H1 (cell line): ENCODE measurements around the gene CTBP2. TPM values are rescaled to one million over a fixed set of nuclear protein-coding genes. Genes with fewer than 3 reads are reported as not detected.

Experiments
- CTCF ChIA-PET: fragments of 300-600 bp; sonication (Branson Sonifier 250); formaldehyde crosslinking; loops from one replicate; lab custom pipeline; 2021; ENCODE audit not compliant: partially characterized antibody; lab: Charles Lee
- POLR2A ChIA-PET: fragments of 300-600 bp; sonication (Branson Sonifier 250); formaldehyde crosslinking; loops from one replicate; lab custom pipeline; 2021; ENCODE audit warnings: inconsistent platforms; ENCODE audit not compliant: partially characterized antibody; lab: Charles Lee
- DNase-seq, 2 experiments: peaks; one replicate each; pipeline versions ENCODE4 v3.0.0 to v3.0.0-alpha.2; 2010 to 2022; ENCODE audit warnings: low spot score in 2 of 2, low read depth in 1 of 2, mixed read lengths in 1 of 2
- FAIRE-seq: peaks from 2 replicates; lab custom pipeline; 2011; peaks lifted over from hg19 to GRCh38; lab: Jason Lieb, UNC
- H2AFZ ChIP-seq: 2 replicates; pipeline ENCODE4 v1.8.1; 2012; ENCODE audit warnings: low read length, inconsistent platforms
- H2AK5ac ChIP-seq: 2 replicates; pipeline ENCODE4 v1.6.1; 2013; ENCODE audit warnings: low read depth, low read length
- H2BK120ac ChIP-seq: replicated peaks from 2 replicates; pipeline ENCODE3; 2013; ENCODE audit warnings: low read depth, low read length, inconsistent platforms
- H2BK12ac ChIP-seq: 2 replicates; pipeline ENCODE4 v1.6.1; 2013; ENCODE audit warnings: low read depth, low read length
- H2BK15ac ChIP-seq: 2 replicates; pipeline ENCODE4 v1.6.1; 2013; ENCODE audit warnings: low read length
- H2BK20ac ChIP-seq: 2 replicates; pipeline ENCODE4 v1.6.1; 2013; ENCODE audit warnings: low read length
- H2BK5ac ChIP-seq: 2 replicates; pipeline ENCODE4 v1.6.1; 2013; ENCODE audit warnings: low read depth, low read length
- H3K14ac ChIP-seq: 2 replicates; pipeline ENCODE4 v1.6.1; 2013; ENCODE audit warnings: inconsistent platforms; ENCODE audit not compliant: insufficient read length
- H3K18ac ChIP-seq: 2 replicates; pipeline ENCODE4 v1.6.1; 2013; ENCODE audit warnings: low read length; ENCODE audit errors: extremely low read depth
- H3K23ac ChIP-seq: 2 replicates; pipeline ENCODE4 v1.6.1; 2013; ENCODE audit warnings: inconsistent platforms; ENCODE audit not compliant: insufficient read length
- H3K23me2 ChIP-seq: 2 replicates; pipeline ENCODE4 v1.6.1; 2013; ENCODE audit warnings: low read depth, low read length
- H3K27ac ChIP-seq: 2 replicates; pipeline ENCODE4 v1.6.1; 2011; ENCODE audit warnings: low read depth, low read length, inconsistent platforms
- H3K27me3 ChIP-seq, 4 experiments: replicated peaks in 1 of 4; 1 replicate in 1 of 4; 2 replicates in 3 of 4; pipeline versions ENCODE4 v1.6.1 to v1.8.1; 2011 to 2013; ENCODE audit warnings: low read length in 3 of 4, mild to moderate bottlenecking in 3 of 4, inconsistent platforms in 2 of 4, mixed read lengths in 2 of 4, moderate library complexity in 1 of 4; ENCODE audit not compliant: control insufficient read depth in 3 of 4, insufficient read depth in 3 of 4; ENCODE audit errors: extremely low read depth in 1 of 4
- H3K36me3 ChIP-seq, 4 experiments: 2 replicates each; pipeline versions ENCODE4 v1.6.1 to v1.8.1; 2011 to 2013; ENCODE audit warnings: mild to moderate bottlenecking in 4 of 4, low read length in 3 of 4, moderate library complexity in 2 of 4, control low read depth in 1 of 4, inconsistent platforms in 1 of 4; ENCODE audit not compliant: insufficient read depth in 4 of 4, control insufficient read depth in 2 of 4
- H3K4ac ChIP-seq: replicated peaks from 2 replicates; pipeline ENCODE3; 2013; ENCODE audit warnings: low read length, low read depth, mixed read lengths, inconsistent platforms; ENCODE audit not compliant: insufficient read length
- H3K4me1 ChIP-seq, 4 experiments: replicated peaks in 1 of 4; 1 replicate in 1 of 4; 2 replicates in 3 of 4; pipeline versions ENCODE4 v1.6.1 to v1.8.1; 2011 to 2013; ENCODE audit warnings: low read length in 3 of 4, inconsistent platforms in 2 of 4, mixed read lengths in 1 of 4; ENCODE audit not compliant: insufficient read depth in 4 of 4, control insufficient read depth in 3 of 4
- H3K4me2 ChIP-seq, 2 experiments: 2 replicates each; pipeline versions ENCODE4 v1.6.1 to v1.8.1; 2011 to 2013; ENCODE audit warnings: low read depth in 2 of 2, low read length in 2 of 2, control low read depth in 1 of 2, inconsistent platforms in 1 of 2, mild to moderate bottlenecking in 1 of 2; ENCODE audit not compliant: insufficient read depth in 1 of 2
- H3K4me3 ChIP-seq, 4 experiments: fragments of 200-600, 300-600 bp in 1 of 4; sonication (generic), shearing (Covaris generic), sonication (Bioruptor Twin) in 1 of 4; 2 replicates each; pipeline versions ENCODE4 v1.5.1 to v1.8.1; 2011 to 2016; ENCODE audit warnings: low read length in 4 of 4, low read depth in 3 of 4, control low read depth in 2 of 4, inconsistent platforms in 2 of 4, mild to moderate bottlenecking in 2 of 4, mixed read lengths in 1 of 4, moderate library complexity in 1 of 4; ENCODE audit not compliant: insufficient read depth in 2 of 4; ENCODE audit errors: extremely low read depth in 1 of 4
- H3K56ac ChIP-seq: replicated peaks from 2 replicates; pipeline ENCODE3; 2013; ENCODE audit warnings: low read depth, mild to moderate bottlenecking, mixed read lengths, low read length, inconsistent platforms; ENCODE audit not compliant: insufficient read length
- H3K79me1 ChIP-seq: 2 replicates; pipeline ENCODE4 v1.6.1; 2013; ENCODE audit warnings: low read depth, low read length, control low read depth
- H3K79me2 ChIP-seq, 2 experiments: 2 replicates each; pipeline versions ENCODE4 v1.6.1 to v1.8.1; 2012 to 2013; ENCODE audit warnings: low read length in 2 of 2, mild to moderate bottlenecking in 2 of 2, inconsistent platforms in 1 of 2; ENCODE audit not compliant: insufficient read depth in 2 of 2, control insufficient read depth in 1 of 2
- H3K9ac ChIP-seq, 4 experiments: replicated peaks in 1 of 4; 1 replicate in 1 of 4; 2 replicates in 3 of 4; pipeline versions ENCODE4 v1.6.1 to v1.8.1; 2011 to 2013; ENCODE audit warnings: low read depth in 3 of 4, low read length in 3 of 4, control low read depth in 2 of 4, mild to moderate bottlenecking in 2 of 4, moderate library complexity in 2 of 4, inconsistent platforms in 1 of 4; ENCODE audit errors: extremely low read depth in 1 of 4
- H3K9me3 ChIP-seq, 2 experiments: 2 replicates each; pipeline versions ENCODE4 v1.6.1 to v1.8.1; 2012 to 2013; ENCODE audit warnings: mild to moderate bottlenecking in 2 of 2, moderate library complexity in 2 of 2, control low read depth in 1 of 2, inconsistent platforms in 1 of 2, low read depth in 1 of 2, low read length in 1 of 2, mixed read lengths in 1 of 2; ENCODE audit not compliant: insufficient read depth in 2 of 2
- H4K20me1 ChIP-seq, 2 experiments: replicated peaks in 1 of 2; 2 replicates each; pipeline versions ENCODE3 to v1.8.1; 2011 to 2013; ENCODE audit warnings: inconsistent platforms in 2 of 2, low read length in 2 of 2, mild to moderate bottlenecking in 1 of 2; ENCODE audit not compliant: insufficient read depth in 2 of 2, control insufficient read depth in 1 of 2
- H4K5ac ChIP-seq: 2 replicates; pipeline ENCODE4 v1.6.1; 2013; ENCODE audit warnings: low read length, low read depth, mixed read lengths, inconsistent platforms; ENCODE audit not compliant: insufficient read length
- H4K8ac ChIP-seq: 2 replicates; pipeline ENCODE4 v1.8.0; 2013; ENCODE audit warnings: mild to moderate bottlenecking, moderate library complexity, low read length, inconsistent platforms; ENCODE audit not compliant: insufficient read depth; ENCODE audit errors: extremely low read depth
- H4K91ac ChIP-seq: replicated peaks from 2 replicates; pipeline ENCODE3; 2013; ENCODE audit warnings: low read length, mixed read lengths, inconsistent platforms; ENCODE audit not compliant: insufficient read length
- ASH2L ChIP-seq: fragments of 200-600, 300-600 bp; sonication (generic); IDR thresholded peaks from one replicate; pipeline ENCODE4 v1.7.1; 2017; ENCODE audit warnings: low read length
- CTCF ChIP-seq, 3 experiments: IDR thresholded peaks; 1 replicate in 2 of 3; 2 replicates in 1 of 3; pipeline versions ENCODE4 v1.5.1 to v1.6.1; 2011; ENCODE audit warnings: low read length in 3 of 3, mild to moderate bottlenecking in 3 of 3, inconsistent platforms in 2 of 3, low read depth in 1 of 3, moderate library complexity in 1 of 3; ENCODE audit not compliant: insufficient read depth in 1 of 3; ENCODE audit errors: control extremely low read depth in 1 of 3
- GABPA ChIP-seq: IDR thresholded peaks from 2 replicates; pipeline ENCODE4 v1.6.1; 2011; ENCODE audit warnings: mild to moderate bottlenecking, low read length, moderate library complexity, borderline replicate concordance; ENCODE audit not compliant: insufficient read depth
- KDM4A ChIP-seq: IDR thresholded peaks from one replicate; pipeline ENCODE4 v1.7.1; 2012; ENCODE audit warnings: low read depth, mild to moderate bottlenecking, moderate library complexity, low read length, inconsistent platforms; ENCODE audit not compliant: severe bottlenecking
- MAX ChIP-seq: IDR thresholded peaks from 2 replicates; pipeline ENCODE4 v1.6.1; 2012; ENCODE audit warnings: inconsistent platforms
- SIRT6 ChIP-seq: IDR thresholded peaks from one replicate; pipeline ENCODE4 v1.7.1; 2012; ENCODE audit warnings: low read length, inconsistent platforms
- SIX5 ChIP-seq: IDR thresholded peaks from 2 replicates; pipeline ENCODE4 v1.6.1; 2011; ENCODE audit warnings: mild to moderate bottlenecking, low read depth, low read length
- WGBS, 2 experiments: shearing (Covaris generic) in 1 of 2; methylation state at CpG; one replicate each; pipeline versions ENCODE4 v1.1.6 to v1.1.7; 2013 to 2015; ENCODE audit warnings: low lambda C conversion rate in 2 of 2, mixed read lengths in 2 of 2, inconsistent platforms in 1 of 2, low coverage in 1 of 2, missing lambda C conversion rate in 1 of 2; ENCODE audit not compliant: insufficient replicate concordance in 2 of 2, insufficient coverage in 1 of 2, insufficient read length in 1 of 2; ENCODE audit errors: extremely low coverage in 1 of 2, missing lambda C conversion rate in 1 of 2; 5-methylcytosine and 5-hydroxymethylcytosine counted together
- polyA plus RNA-seq, 7 experiments: library from polyadenylated mRNA; depleted of rRNA in 3 of 7; stranded (reverse) in 5 of 7; unstranded in 2 of 7; fragments of >200 nt in 5 of 7; fragments of 200-250 nt in 2 of 7; gene quantifications; 1 replicate in 5 of 7; 2 replicates in 1 of 7; 4 replicates in 1 of 7; pipeline versions ENCODE4 v1.2.1 to v1.2.3, GENCODE V29; 2011 to 2013; ENCODE audit warnings: missing spikeins in 2 of 7, mixed read lengths in 2 of 7
- total RNA-seq: library from RNA; stranded (reverse); fragmentation: NEBNext Ultra II Directional; extraction: Animal tissue kit (Norgen Biotek cat#: 25700); gene quantifications from 2 replicates; pipeline ENCODE4 v1.2.1, GENCODE V29; 2021

Gene CTBP2
- total and polyA plus RNA-seq, 2 of the 8 experiments (the other 6 are each of a cell fraction or from before 2014, with no cell fraction given): 208 to 221 TPM

- H4K20me1 ChIP-seq: peaks cover 3 to 15% of the 10 kb centered on the region in 2 experiments
Measured at GRCh38 chr10:124944982-124945381, 215.4 kb downstream of the CTBP2 start.

More at GRCh38 chr10:124944982-124945381, 215.4 kb downstream of the CTBP2 start:
- no peaks in the 10 kb centered on the region for H3K23me2 ChIP-seq
- H4K91ac ChIP-seq: no peak overlapping the region
- DNase-seq: no peak
- H3K9me3 ChIP-seq: no peaks in the 10 kb centered on the region
- H2AK5ac ChIP-seq: no peak overlapping the region
- no peak overlapping the region for H3K9ac ChIP-seq
- no peak overlapping the region for H3K14ac ChIP-seq
- no peak overlapping the region for H2BK5ac ChIP-seq
- H3K4me1 ChIP-seq: peaks cover 0 to 17% (median 9%) of the 10 kb centered on the region in 4 experiments; a peak in 4 of 7 replicates
- no peak overlapping the region for H2BK12ac ChIP-seq
- no peak overlapping the region for H3K4me3 ChIP-seq
- no peak for FAIRE-seq
- H3K4me2 ChIP-seq: peak overlapping the region in 1 of 2 experiments; percentile 48; a peak in 2 of 4 replicates
- no peak overlapping the region for H2AFZ ChIP-seq
- H2BK120ac ChIP-seq: no peak overlapping the region
- H4K5ac ChIP-seq: no peak overlapping the region
- no peaks in the 10 kb centered on the region for H3K27me3 ChIP-seq
- TF ChIP-seq CTCF (IDR thresholded peaks at IDR 0.05; ENCODE audit: control extremely low read depth in 1 of 3, insufficient read depth in 1 of 3, low read depth in 1 of 3, low read length in 3 of 3) (no peak), ASH2L (no peak), GABPA (no peak), KDM4A (no peak), SIX5 (no peak), MAX (no peak), SIRT6 (no peak)
- TF ChIP-seq, all 59 proteins: peak for 0
- H3K79me2 ChIP-seq: peaks cover 7 to 97% of the 10 kb centered on the region in 2 experiments
- 59% methylated on average over 2 of the region's 2 CpGs; no CpG with 5 or more reads in 1 of the 2 experiments for WGBS, 2 experiments
- H2BK15ac ChIP-seq: no peak overlapping the region
- no peak overlapping the region for H3K18ac ChIP-seq
- no peak overlapping the region for H3K4ac ChIP-seq
- H3K23ac ChIP-seq: no peak overlapping the region
- H3K36me3 ChIP-seq: peaks cover 0 to 8% (median 2%) of the 10 kb centered on the region in 4 experiments; a peak in 2 of 8 replicates
- H3K56ac ChIP-seq: no peak overlapping the region
- POLR2A ChIA-PET: interaction anchor here (1.0 to 1.6 kb wide), 2 partner anchors 28 to 29 kb away, joined by 3 to 4 read pairs; no protein-coding TSS in a partner anchor
- H2BK20ac ChIP-seq: no peak overlapping the region
- CTCF ChIA-PET: no interaction called here
- no peak overlapping the region for H3K27ac ChIP-seq
- H4K8ac ChIP-seq: no peak overlapping the region
- peaks cover 13% of the 10 kb centered on the region for H3K79me1 ChIP-seq
